ENCODE results near the gene UNC45A. TPM values are rescaled to one million over a fixed set of nuclear protein-coding genes. Genes with fewer than 3 reads are reported as not detected.

The UNC45A gene
- total RNA-seq, 1 donor, result 69.1 TPM

DNA sequence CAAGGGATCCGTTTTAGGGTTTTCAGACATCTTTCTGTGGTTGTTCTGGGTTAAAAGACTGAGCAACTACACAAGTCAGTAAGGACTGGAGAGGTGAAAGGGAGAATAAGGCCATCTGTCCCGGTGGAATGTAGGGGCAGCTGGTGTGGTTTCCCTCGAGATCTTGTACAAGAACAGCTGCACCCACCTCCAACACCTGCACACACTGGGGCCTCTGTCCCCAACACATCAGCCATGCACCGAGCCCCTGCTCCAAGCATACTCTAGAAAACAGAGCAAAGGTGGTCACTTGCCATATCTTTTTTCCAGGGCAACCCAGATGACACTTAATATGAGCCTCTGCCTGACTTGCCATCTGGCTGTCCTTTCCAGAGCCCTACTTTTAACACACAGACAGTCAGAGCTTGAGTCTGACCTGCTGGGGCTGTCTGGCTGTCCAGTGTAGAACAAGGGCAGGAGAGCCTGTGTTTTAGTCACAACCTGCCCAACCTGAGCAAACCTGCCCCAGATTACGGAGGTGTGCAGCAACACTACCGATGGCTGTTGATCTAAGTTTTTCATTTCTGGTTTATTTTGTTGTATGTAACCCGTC, 19.8 kb upstream of the UNC45A start:
- H3K4me3 ChIP-seq (ENCODE audit: low read depth, low read length), result no peak overlapping the region
- TF ChIP-seq, protein P1, sequence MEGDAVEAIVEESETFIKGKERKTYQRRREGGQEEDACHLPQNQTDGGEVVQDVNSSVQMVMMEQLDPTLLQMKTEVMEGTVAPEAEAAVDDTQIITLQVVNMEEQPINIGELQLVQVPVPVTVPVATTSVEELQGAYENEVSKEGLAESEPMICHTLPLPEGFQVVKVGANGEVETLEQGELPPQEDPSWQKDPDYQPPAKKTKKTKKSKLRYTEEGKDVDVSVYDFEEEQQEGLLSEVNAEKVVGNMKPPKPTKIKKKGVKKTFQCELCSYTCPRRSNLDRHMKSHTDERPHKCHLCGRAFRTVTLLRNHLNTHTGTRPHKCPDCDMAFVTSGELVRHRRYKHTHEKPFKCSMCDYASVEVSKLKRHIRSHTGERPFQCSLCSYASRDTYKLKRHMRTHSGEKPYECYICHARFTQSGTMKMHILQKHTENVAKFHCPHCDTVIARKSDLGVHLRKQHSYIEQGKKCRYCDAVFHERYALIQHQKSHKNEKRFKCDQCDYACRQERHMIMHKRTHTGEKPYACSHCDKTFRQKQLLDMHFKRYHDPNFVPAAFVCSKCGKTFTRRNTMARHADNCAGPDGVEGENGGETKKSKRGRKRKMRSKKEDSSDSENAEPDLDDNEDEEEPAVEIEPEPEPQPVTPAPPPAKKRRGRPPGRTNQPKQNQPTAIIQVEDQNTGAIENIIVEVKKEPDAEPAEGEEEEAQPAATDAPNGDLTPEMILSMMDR (IDR thresholded peaks at IDR 0.05; ENCODE audit: insufficient read depth, low read depth, low read length), result no peak
- no peak for DNase-seq (ENCODE audit: low read depth)

DNA sequence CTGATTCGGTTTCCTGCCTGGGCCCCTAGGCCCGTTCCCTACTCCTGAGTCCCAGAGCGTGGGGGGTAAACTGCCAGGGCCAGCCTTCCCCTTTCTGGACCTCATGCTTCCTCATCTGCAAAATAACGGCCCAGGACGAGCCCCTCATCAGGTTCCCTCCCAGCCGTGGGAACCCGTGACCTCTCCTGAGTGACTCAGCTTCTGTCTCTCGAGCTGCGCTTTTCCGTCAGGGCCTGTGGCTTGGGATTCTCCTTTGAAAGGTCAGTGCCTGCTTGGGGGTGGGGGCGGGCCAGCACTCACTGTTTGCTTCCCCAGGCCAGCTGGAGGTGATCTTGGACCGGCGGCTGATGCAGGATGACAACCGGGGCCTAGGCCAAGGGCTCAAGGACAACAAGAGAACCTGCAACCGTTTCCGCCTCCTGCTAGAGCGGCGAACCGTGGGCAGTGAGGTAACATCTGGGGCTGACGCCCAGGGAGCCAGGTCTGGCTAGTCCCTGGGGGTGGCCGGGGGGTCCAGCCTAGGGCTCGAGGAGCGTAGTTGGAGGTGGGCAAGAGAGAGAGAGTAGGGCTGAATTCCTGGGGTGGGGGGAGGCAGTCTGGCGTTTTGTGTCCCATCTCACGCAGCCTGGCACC, 19.2 kb upstream of the UNC45A start:
- TF ChIP-seq, protein P1 (IDR thresholded peaks at IDR 0.05; ENCODE audit: insufficient read depth, low read depth, low read length), result no peak
- no peak overlapping the region for H3K4me3 ChIP-seq (ENCODE audit: low read depth, low read length)
- peak; percentile 32 for DNase-seq (ENCODE audit: low read depth)

DNA sequence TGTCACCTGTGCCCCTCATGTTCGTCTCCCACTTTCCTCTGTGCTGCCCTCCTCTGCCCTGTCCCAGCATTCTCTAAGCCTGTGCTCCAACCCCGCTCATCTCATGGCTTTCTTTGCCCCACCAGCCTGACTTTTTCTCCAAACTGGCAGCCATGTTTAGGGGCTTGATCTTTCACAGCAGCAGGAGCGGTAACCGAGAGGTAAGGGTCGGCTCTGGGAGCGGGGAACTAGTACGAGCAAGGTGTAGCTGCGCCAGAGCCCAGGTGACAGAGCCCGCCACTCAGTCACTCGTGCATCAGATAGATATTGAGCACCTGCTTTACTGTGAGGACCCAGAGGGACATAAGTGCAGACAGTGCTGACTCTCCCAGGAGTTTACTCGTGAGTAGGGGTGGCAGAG, 18.6 kb upstream of the UNC45A start:
- DNase-seq (ENCODE audit: low read depth), result no peak
- TF ChIP-seq, protein P1 (IDR thresholded peaks at IDR 0.05; ENCODE audit: insufficient read depth, low read depth, low read length), result no peak

DNA sequence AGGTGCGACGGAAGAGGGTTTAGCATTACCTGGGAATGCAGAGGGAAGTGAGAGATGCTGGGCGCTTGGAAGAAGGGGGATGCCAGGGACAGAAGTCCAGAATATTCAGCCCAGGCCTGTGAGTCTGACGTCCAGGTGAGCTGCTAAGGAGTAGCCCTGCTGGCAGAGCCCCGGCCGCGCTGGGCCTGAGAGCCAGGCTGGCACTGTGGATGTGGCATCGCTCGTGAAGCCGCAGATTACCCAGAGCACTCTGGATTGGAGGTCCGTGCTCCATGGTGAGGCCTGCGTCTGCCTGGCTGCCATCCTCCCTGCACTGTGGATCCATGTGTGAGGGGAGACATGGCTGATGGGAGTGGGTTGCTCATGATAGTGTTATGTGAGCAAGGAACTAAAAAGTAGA, 17.5 kb upstream of the UNC45A start:
- H3K4me3 ChIP-seq (ENCODE audit: low read depth, low read length), result no peak overlapping the region
- no peak for DNase-seq (ENCODE audit: low read depth)
- TF ChIP-seq, protein P1 (IDR thresholded peaks at IDR 0.05; ENCODE audit: insufficient read depth, low read depth, low read length), result no peak

More for the DNA sequence above, 18.6 kb upstream of the UNC45A start:
- H3K4me3 ChIP-seq (ENCODE audit: low read depth, low read length), result no peak overlapping the region

DNA sequence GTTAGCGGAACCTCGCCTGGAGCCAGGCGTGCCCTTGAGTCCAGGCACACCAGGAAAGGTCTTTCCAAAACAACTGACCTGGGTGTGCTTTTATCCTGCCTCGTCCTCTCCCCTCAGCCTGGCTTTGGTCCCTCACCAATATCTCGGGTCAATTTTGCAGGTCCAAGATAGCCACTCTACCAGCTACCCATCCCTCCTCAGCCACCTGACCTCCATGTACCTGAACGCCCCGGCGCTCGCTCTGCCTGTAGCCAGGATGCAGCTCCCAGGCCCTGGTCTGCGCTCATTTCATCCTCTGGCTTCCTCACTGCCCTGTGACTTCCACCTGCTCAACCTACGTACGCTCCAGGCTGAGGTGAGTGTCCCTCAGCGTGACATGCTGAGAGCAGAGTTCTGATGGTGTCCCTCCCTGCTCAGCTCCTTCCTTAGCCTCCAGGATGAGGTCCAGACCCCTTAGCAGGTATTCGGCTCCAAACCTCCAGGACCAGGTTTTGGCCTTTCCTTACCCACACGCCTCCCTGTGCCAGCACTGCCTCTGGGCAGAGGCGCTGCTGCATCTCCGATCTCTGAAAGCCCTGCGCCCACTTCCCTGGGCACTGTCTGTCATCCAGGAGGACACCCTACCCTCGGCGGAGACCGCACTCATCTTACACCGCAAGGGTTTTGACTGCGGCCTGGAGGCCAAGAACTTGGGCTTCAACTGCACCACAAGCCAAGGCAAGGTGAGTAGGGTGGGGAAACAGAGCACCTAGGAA, 16.9 kb upstream of the UNC45A start:
- DNase-seq (ENCODE audit: low read depth), result no peak
- no peak overlapping the region for H3K4me3 ChIP-seq (ENCODE audit: low read depth, low read length)
- TF ChIP-seq, protein P1 (IDR thresholded peaks at IDR 0.05; ENCODE audit: insufficient read depth, low read depth, low read length), result no peak

DNA sequence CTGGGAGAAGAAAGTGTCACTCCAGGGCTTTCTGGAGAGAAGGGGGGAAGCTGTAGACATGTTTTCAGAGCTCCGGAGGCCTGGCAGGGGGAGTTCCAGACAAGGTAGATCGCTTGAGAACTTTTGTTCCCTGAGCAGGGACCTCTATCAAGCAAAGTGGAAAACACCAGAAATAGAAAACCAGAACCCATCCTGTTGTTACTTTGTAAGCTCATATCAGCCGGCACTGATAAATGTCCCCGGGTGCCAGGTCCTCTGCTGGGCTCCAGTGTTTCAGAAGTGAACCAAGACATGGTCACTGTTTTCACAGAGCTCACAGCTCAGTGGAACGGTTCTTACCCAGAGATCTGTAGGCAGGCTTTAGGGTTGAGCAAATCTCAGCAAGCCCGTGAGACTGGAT, 16.2 kb upstream of the UNC45A start:
- no peak for DNase-seq (ENCODE audit: low read depth)
- TF ChIP-seq, protein P1 (IDR thresholded peaks at IDR 0.05; ENCODE audit: insufficient read depth, low read depth, low read length), result no peak
- H3K4me3 ChIP-seq (ENCODE audit: low read depth, low read length), result no peak overlapping the region
